ENCODE measurements around the gene CISH. TPM values are rescaled to one million over a fixed set of nuclear protein-coding genes. Genes with fewer than 3 reads are reported as not detected.

The CISH gene
- total and polyA plus RNA-seq, 9 donors, result 6.2 to 28.0 (median 21.9) TPM

GRCh38 chr3:50645378-50645777, 33.8 kb upstream of the CISH start:
- H3K4me3 ChIP-seq, result no peak overlapping the region
- no peaks in the 10 kb centered on the region for H3K27me3 ChIP-seq
- H3K27ac ChIP-seq, result peak overlapping the region in 1 of 2 donors; percentile 3
- DNase-seq, result no peak
- no peaks in the 10 kb centered on the region for H3K36me3 ChIP-seq
- H3K4me1 ChIP-seq (ENCODE audit: insufficient read depth), result peaks cover 4% of the 10 kb centered on the region
- 90 to 100% (median 91%) methylated on average over 2 of the region's 2 CpGs for WGBS, 3 donors
- intact Hi-C loops (cut with DNase I), result no loop called here
- TF ChIP-seq, protein P1, sequence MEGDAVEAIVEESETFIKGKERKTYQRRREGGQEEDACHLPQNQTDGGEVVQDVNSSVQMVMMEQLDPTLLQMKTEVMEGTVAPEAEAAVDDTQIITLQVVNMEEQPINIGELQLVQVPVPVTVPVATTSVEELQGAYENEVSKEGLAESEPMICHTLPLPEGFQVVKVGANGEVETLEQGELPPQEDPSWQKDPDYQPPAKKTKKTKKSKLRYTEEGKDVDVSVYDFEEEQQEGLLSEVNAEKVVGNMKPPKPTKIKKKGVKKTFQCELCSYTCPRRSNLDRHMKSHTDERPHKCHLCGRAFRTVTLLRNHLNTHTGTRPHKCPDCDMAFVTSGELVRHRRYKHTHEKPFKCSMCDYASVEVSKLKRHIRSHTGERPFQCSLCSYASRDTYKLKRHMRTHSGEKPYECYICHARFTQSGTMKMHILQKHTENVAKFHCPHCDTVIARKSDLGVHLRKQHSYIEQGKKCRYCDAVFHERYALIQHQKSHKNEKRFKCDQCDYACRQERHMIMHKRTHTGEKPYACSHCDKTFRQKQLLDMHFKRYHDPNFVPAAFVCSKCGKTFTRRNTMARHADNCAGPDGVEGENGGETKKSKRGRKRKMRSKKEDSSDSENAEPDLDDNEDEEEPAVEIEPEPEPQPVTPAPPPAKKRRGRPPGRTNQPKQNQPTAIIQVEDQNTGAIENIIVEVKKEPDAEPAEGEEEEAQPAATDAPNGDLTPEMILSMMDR (IDR thresholded peaks at IDR 0.05), result no peak
- TF ChIP-seq POLR2A (IDR thresholded peaks at IDR 0.05) (no peak), EP300 (IDR thresholded peaks at IDR 0.05) (no peak)
- no peaks in the 10 kb centered on the region for H3K9me3 ChIP-seq

- WGBS, 3 donors, result 16 to 21% (median 21%) methylated on average over 7 of the region's 7 CpGs
- Histone ChIP-seq H3K27me3 (no peaks in the 10 kb centered on the region), H3K36me3 (no peaks in the 10 kb centered on the region), H3K4me3 (no peak overlapping the region), H3K9me3 (no peaks in the 10 kb centered on the region), H3K27ac (peak overlapping the region in 1 of 2 donors; percentile 3), H3K4me1 (ENCODE audit: insufficient read depth) (peaks cover 4% of the 10 kb centered on the region)
- no peak for TF ChIP-seq EP300 (IDR thresholded peaks at IDR 0.05)
- no peak for TF ChIP-seq POLR2A (IDR thresholded peaks at IDR 0.05)
- TF ChIP-seq, protein P1 (IDR thresholded peaks at IDR 0.05), result no peak
- peak in 1 of 5 donors; percentile 33 for DNase-seq
- intact Hi-C loops (cut with DNase I), result no loop called here
Observed at GRCh38 chr3:50644561-50644960, 33.0 kb upstream of the CISH start.

DNA sequence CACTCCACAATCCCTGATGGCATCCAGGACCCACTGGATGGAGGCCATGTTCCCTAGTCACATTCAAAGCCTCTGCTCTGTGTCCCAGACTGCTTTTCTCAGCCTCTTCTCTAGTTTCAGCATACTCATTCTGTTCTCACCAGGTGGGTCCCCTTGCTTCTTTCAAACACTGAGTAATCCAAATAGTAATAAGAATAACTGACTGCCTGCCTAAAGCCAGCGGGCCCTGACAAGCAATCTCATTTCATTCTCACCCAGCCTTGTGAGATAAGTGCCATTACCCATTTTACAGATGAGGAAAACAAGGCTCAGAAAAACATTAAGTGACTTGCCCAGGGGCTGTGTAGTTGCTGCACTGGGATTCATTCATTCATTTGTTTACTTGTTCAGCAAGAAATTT, 30.8 kb upstream of the CISH start:
- Histone ChIP-seq H3K9me3 (no peaks in the 10 kb centered on the region), H3K27me3 (no peaks in the 10 kb centered on the region), H3K4me3 (no peak overlapping the region), H3K36me3 (no peaks in the 10 kb centered on the region), H3K4me1 (ENCODE audit: insufficient read depth) (no peaks in the 10 kb centered on the region), H3K27ac (no peak overlapping the region)
- 98 to 100% (median 98%) methylated on average over 1 of the region's 1 CpG for WGBS, 3 donors
- TF ChIP-seq POLR2A (IDR thresholded peaks at IDR 0.05) (no peak), EP300 (IDR thresholded peaks at IDR 0.05) (no peak)
- TF ChIP-seq, protein P1 (IDR thresholded peaks at IDR 0.05), result no peak
- intact Hi-C loops (cut with DNase I), result no loop called here
- DNase-seq, result no peak

- no peak for DNase-seq
- 79 to 93% (median 86%) methylated on average over 6 of the region's 6 CpGs for WGBS, 3 donors
- H3K36me3 ChIP-seq, result no peaks in the 10 kb centered on the region
- no peak for TF ChIP-seq POLR2A (IDR thresholded peaks at IDR 0.05)
- TF ChIP-seq, protein P1 (IDR thresholded peaks at IDR 0.05), result no peak
- no peak for TF ChIP-seq EP300 (IDR thresholded peaks at IDR 0.05)
- no peaks in the 10 kb centered on the region for H3K9me3 ChIP-seq
- no peaks in the 10 kb centered on the region for H3K4me1 ChIP-seq (ENCODE audit: insufficient read depth)
- no peak overlapping the region for H3K4me3 ChIP-seq
- no peak overlapping the region for H3K27ac ChIP-seq
- H3K27me3 ChIP-seq, result no peaks in the 10 kb centered on the region
- intact Hi-C loops (cut with DNase I), result no loop called here
Observed at GRCh38 chr3:50639055-50639494, 27.5 kb upstream of the CISH start.

Measured in ovary (tissue), 9 donors.